ENCODE results near the gene SERPINA10. TPM values are rescaled to one million over a fixed set of nuclear protein-coding genes. Genes with fewer than 3 reads are reported as not detected.
A peak's percentile ranks its signal among the peaks of the same experiment; 100 is the strongest.

The SERPINA10 gene
- total RNA-seq, 2 experiments from 2014 or later = not detected

GRCh38 chr14:94338023-94338422 lies 45.0 kb upstream of the SERPINA10 start:
- CTCF ChIA-PET = no interaction called here
- no peak overlapping the region for H3K4me3 Mint-ChIP-seq
- intact Hi-C loops (cut with micrococcal nuclease) = no loop called here
- H3K27me3 Mint-ChIP-seq = peaks cover 37% of the 10 kb centered on the region
- peaks cover 11% of the 10 kb centered on the region for H3K4me1 Mint-ChIP-seq (ENCODE audit: low read depth)
- no peaks in the 10 kb centered on the region for H3K36me3 Mint-ChIP-seq (ENCODE audit: low read depth)
- no peak for TF ChIP-seq CTCF (IDR thresholded peaks at IDR 0.05)
- H3K9me3 Mint-ChIP-seq = peaks cover 2% of the 10 kb centered on the region
- POLR2A ChIA-PET = no interaction called here
- ATAC-seq = no peak
- H3K27ac Mint-ChIP-seq = no peak overlapping the region
- no peak for DNase-seq

GRCh38 chr14:94337274-94337673 lies 44.2 kb upstream of the SERPINA10 start:
- ATAC-seq (no peak), DNase-seq (peak; percentile 34)
- intact Hi-C loops (cut with micrococcal nuclease) = no loop called here
- peaks cover 36% of the 10 kb centered on the region for H3K27me3 Mint-ChIP-seq
- ChIA-PET POLR2A (no interaction called here), CTCF (no interaction called here)
- no peak for TF ChIP-seq CTCF (IDR thresholded peaks at IDR 0.05)
- no peak overlapping the region for H3K4me3 Mint-ChIP-seq
- H3K4me1 Mint-ChIP-seq (ENCODE audit: low read depth) = peaks cover 9% of the 10 kb centered on the region
- H3K36me3 Mint-ChIP-seq (ENCODE audit: low read depth) = no peaks in the 10 kb centered on the region
- H3K27ac Mint-ChIP-seq = no peak overlapping the region
- peaks cover 2% of the 10 kb centered on the region for H3K9me3 Mint-ChIP-seq

GRCh38 chr14:94334872-94335271 lies 41.8 kb upstream of the SERPINA10 start:
- intact Hi-C loops (cut with micrococcal nuclease) = no loop called here
- H3K27me3 Mint-ChIP-seq = peaks cover 18% of the 10 kb centered on the region
- no peak for ATAC-seq
- TF ChIP-seq CTCF (IDR thresholded peaks at IDR 0.05) = no peak
- H3K4me3 Mint-ChIP-seq = no peak overlapping the region
- CTCF ChIA-PET = interaction anchor here (1.1 kb wide), 1 partner anchor 12 kb away, joined by 3 read pairs; no protein-coding TSS in a partner anchor
- H3K36me3 Mint-ChIP-seq (ENCODE audit: low read depth) = no peaks in the 10 kb centered on the region
- H3K9me3 Mint-ChIP-seq = peaks cover 2% of the 10 kb centered on the region
- POLR2A ChIA-PET = no interaction called here
- no peak overlapping the region for H3K27ac Mint-ChIP-seq
- H3K4me1 Mint-ChIP-seq (ENCODE audit: low read depth) = no peaks in the 10 kb centered on the region
- no peak for DNase-seq

- Mint-ChIP-seq H3K4me1 (ENCODE audit: low read depth) (no peaks in the 10 kb centered on the region), H3K27me3 (peaks cover 18% of the 10 kb centered on the region), H3K9me3 (peaks cover 2% of the 10 kb centered on the region), H3K4me3 (no peak overlapping the region), H3K27ac (no peak overlapping the region), H3K36me3 (ENCODE audit: low read depth) (no peaks in the 10 kb centered on the region)
- no peak for TF ChIP-seq CTCF (IDR thresholded peaks at IDR 0.05)
- CTCF ChIA-PET = no interaction called here
- intact Hi-C loops (cut with micrococcal nuclease) = no loop called here
- POLR2A ChIA-PET = no interaction called here
- ATAC-seq (no peak), DNase-seq (no peak)
Measured at GRCh38 chr14:94332587-94332986, 39.5 kb upstream of the SERPINA10 start.

- Mint-ChIP-seq H3K9me3 (no peaks in the 10 kb centered on the region), H3K36me3 (ENCODE audit: low read depth) (no peaks in the 10 kb centered on the region), H3K4me1 (ENCODE audit: low read depth) (no peaks in the 10 kb centered on the region), H3K27me3 (peaks cover 15% of the 10 kb centered on the region), H3K4me3 (no peak overlapping the region), H3K27ac (no peak overlapping the region)
- ChIA-PET CTCF (interaction anchor here (1.5 kb wide), 1 partner anchor 154 kb away, joined by 5 read pairs; no protein-coding TSS in a partner anchor), POLR2A (interaction anchor here (0.6 kb wide), 1 partner anchor 105 kb away, joined by 5 read pairs; no protein-coding TSS in a partner anchor)
- DNase-seq (no peak), ATAC-seq (no peak)
- intact Hi-C loops (cut with micrococcal nuclease) = no loop called here
- no peak for TF ChIP-seq CTCF (IDR thresholded peaks at IDR 0.05)
Measured at GRCh38 chr14:94332063-94332583, 39.1 kb upstream of the SERPINA10 start.
